GM21381 (cell line): ENCODE measurements around the gene PDGFRB.

Source experiments
- ATAC-seq: cut with Tn5 transposase; IDR thresholded peaks from one replicate; pipeline ENCODE4 v1.9.1; 2021; ENCODE audit warnings: mild to moderate bottlenecking, moderate library complexity; ENCODE audit not compliant: unreplicated experiment

The PDGFRB gene

GRCh38 chr5:150147670-150148069 lies 8.0 kb downstream of the PDGFRB start:
- no peak for ATAC-seq

- no peak for ATAC-seq
Measured at GRCh38 chr5:150146862-150147601, 8.6 kb downstream of the PDGFRB start.

GRCh38 chr5:150146235-150146634 lies 9.4 kb downstream of the PDGFRB start:
- no peak for ATAC-seq

GRCh38 chr5:150144879-150145278 lies 10.8 kb downstream of the PDGFRB start:
- no peak for ATAC-seq

GRCh38 chr5:150144246-150144801 lies 11.3 kb downstream of the PDGFRB start:
- ATAC-seq, result no peak

GRCh38 chr5:150143350-150144245 lies 12.0 kb downstream of the PDGFRB start:
- ATAC-seq, result no peak

GRCh38 chr5:150142959-150143349 lies 12.7 kb downstream of the PDGFRB start:
- no peak for ATAC-seq

GRCh38 chr5:150142185-150142958 lies 13.3 kb downstream of the PDGFRB start:
- no peak for ATAC-seq

GRCh38 chr5:150141544-150142184 lies 14.0 kb downstream of the PDGFRB start:
- no peak for ATAC-seq

GRCh38 chr5:150140830-150141229 lies 14.8 kb downstream of the PDGFRB start:
- ATAC-seq, result no peak

GRCh38 chr5:150139334-150139733 lies 16.3 kb downstream of the PDGFRB start:
- ATAC-seq, result no peak

GRCh38 chr5:150138551-150139265 lies 16.9 kb downstream of the PDGFRB start:
- ATAC-seq, result no peak

GRCh38 chr5:150137997-150138396 lies 17.6 kb downstream of the PDGFRB start:
- no peak for ATAC-seq

GRCh38 chr5:150137168-150137957 lies 18.3 kb downstream of the PDGFRB start:
- ATAC-seq, result no peak

GRCh38 chr5:150136305-150137167 lies 19.1 kb downstream of the PDGFRB start:
- no peak for ATAC-seq

GRCh38 chr5:150135557-150136304 lies 19.9 kb downstream of the PDGFRB start:
- ATAC-seq, result no peak

GRCh38 chr5:150134198-150134588 lies 21.5 kb downstream of the PDGFRB start:
- ATAC-seq, result no peak
